Measurements from ENCODE around the gene PWP1.

Gene PWP1

GRCh38 chr12:107736914-107737313 lies 51.3 kb downstream of the PWP1 start:
- no peak for DNase-seq

DNA sequence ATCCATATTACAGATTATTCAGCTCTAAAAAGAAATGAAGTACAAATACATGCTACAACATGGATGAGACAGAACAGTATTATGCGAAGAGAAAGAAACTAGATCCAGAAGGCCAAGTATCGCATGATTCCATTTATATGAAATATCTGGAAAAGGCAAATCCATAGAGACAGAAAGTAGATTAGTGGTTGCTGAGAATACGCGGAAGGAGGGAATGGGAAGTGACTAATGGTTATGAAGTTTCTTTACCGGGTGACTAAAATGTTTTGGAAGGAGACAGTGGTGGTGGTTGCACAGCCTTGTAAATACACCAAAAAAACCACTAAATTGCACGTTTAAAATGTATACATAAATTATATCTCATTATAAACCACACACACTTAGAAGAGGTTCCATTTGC lies 62.9 kb downstream of the PWP1 start:
- no peak for DNase-seq

- DNase-seq: no peak
Measured at GRCh38 chr12:107749083-107749482, 63.5 kb downstream of the PWP1 start.

- no peak for DNase-seq
Measured at GRCh38 chr12:107759410-107759809, 73.8 kb downstream of the PWP1 start.

DNA sequence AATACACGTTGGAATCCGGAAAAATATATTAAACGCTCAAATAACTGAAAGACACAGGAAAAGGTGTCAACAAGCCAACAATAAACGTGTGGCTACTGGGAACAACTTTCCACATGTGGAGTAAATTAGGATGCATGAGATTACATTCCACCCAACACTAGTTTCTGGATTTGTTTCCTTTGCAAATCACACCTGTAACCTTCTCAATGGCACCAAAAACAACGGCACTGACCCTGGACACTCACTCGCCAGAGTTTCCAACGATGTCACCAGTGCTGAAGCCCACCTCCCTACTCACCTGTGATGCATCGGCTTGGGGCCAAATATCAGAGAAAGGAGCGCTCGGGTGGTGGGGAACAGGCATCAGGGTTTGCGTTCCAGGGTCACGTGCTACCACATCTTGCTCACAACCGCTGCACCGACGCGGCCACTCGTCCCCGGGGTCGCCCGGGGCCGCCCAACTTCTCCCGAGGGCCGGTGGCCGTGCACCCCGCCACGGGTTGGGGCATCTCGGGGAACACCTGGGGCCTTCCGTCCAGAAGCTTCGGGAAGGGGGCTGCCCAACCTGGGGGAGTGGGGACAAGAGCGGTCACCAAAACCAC lies 74.7 kb downstream of the PWP1 start:
- DNase-seq: peak; percentile 43

- DNase-seq: peak; percentile 91
Measured at GRCh38 chr12:107760809-107761501, 75.4 kb downstream of the PWP1 start, which contains the start of gene PRDM4. PRDM4 (minus strand) TSS chr12:107761137; CDS start chr12:107760515, 622 bp downstream.

GRCh38 chr12:107761502-107761904 lies 75.9 kb downstream of the PWP1 start:
- DNase-seq: peak; percentile 42

All from NCI-H2171 treated with DMSO at 0.1 percent for 48 hours (cell line).